Progenitor cell of endocrine pancreas (in vitro differentiated cells): ENCODE data around the gene MRPL1. TPM values are rescaled to one million over a fixed set of nuclear protein-coding genes. Genes with fewer than 3 reads are reported as not detected.

Source experiments
- DNase-seq: peaks from one replicate; pipeline ENCODE4 v3.0.0; 2021; ENCODE audit warnings: low spot score; ENCODE audit not compliant: unreplicated experiment
- H3K27ac Mint-ChIP-seq: 2 replicates; pipeline ENCODE4 v1.8.0; 2021; ENCODE audit warnings: mild to moderate bottlenecking, moderate library complexity, mixed read lengths
- H3K27me3 Mint-ChIP-seq: 2 replicates; pipeline ENCODE4 v1.8.0; 2021; ENCODE audit warnings: mixed read lengths
- H3K36me3 Mint-ChIP-seq: 2 replicates; pipeline ENCODE4 v1.8.0; 2022; ENCODE audit warnings: mixed read lengths; ENCODE audit not compliant: insufficient read depth
- H3K4me1 Mint-ChIP-seq: 2 replicates; pipeline ENCODE4 v1.8.0; 2021; ENCODE audit warnings: low read depth, mixed read lengths
- H3K4me3 Mint-ChIP-seq: 2 replicates; pipeline ENCODE4 v1.8.0; 2021; ENCODE audit warnings: low read depth, mild to moderate bottlenecking, moderate library complexity, mixed read lengths
- H3K9me3 Mint-ChIP-seq: 2 replicates; pipeline ENCODE4 v1.8.0; 2021; ENCODE audit warnings: low read depth, mixed read lengths
- CTCF ChIP-seq: fragments of 200-600 bp; sonication (generic); IDR thresholded peaks from one replicate; pipeline ENCODE4 v1.5.0; 2021; ENCODE audit warnings: antibody characterized with exemption, mild to moderate bottlenecking; ENCODE audit not compliant: unreplicated experiment
- total RNA-seq: library from RNA; stranded (reverse); gene quantifications from 2 replicates; pipeline ENCODE4 v1.2.1, GENCODE V29; 2021

Gene MRPL1
- total RNA-seq, 1 donor from 2014 or later = 32.7 TPM

DNA sequence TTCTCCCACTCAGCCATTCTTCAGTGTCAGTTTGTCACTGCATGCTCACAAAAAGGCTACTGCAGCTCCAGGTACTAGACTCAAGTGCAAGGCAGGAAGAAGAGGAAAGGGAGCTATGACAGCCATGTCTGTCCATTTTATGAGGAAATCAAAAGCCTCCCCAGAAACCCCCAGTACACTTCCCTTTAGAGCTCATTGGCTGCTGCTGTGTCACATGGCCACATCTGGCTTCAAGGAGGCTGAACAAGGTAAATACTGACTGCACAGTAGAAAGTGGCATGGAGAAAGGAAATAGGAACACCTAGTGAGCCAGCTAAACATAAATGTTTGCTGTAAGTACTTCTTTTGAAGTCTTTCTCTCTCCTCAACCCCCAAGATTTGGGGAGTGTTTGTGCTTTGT, 127.3 kb downstream of the MRPL1 start:
- H3K4me3 Mint-ChIP-seq = no peak overlapping the region
- H3K9me3 Mint-ChIP-seq = peaks cover 8% of the 10 kb centered on the region
- no peaks in the 10 kb centered on the region for H3K27me3 Mint-ChIP-seq
- TF ChIP-seq CTCF = no peak
- peaks cover 3% of the 10 kb centered on the region for H3K36me3 Mint-ChIP-seq
- DNase-seq = no peak
- H3K4me1 Mint-ChIP-seq = peaks cover 33% of the 10 kb centered on the region
- peak overlapping the region; percentile 19 for H3K27ac Mint-ChIP-seq

- H3K4me1 Mint-ChIP-seq = peaks cover 35% of the 10 kb centered on the region
- peak overlapping the region; percentile 19 for H3K27ac Mint-ChIP-seq
- H3K4me3 Mint-ChIP-seq = no peak overlapping the region
- peaks cover 5% of the 10 kb centered on the region for H3K9me3 Mint-ChIP-seq
- TF ChIP-seq CTCF = no peak
- DNase-seq = no peak
- no peaks in the 10 kb centered on the region for H3K36me3 Mint-ChIP-seq
- H3K27me3 Mint-ChIP-seq = no peaks in the 10 kb centered on the region
These were observed 127.8 kb downstream of the MRPL1 start for GRCh38 chr4:77990456-77990855.

GRCh38 chr4:77990904-77991358, 128.3 kb downstream of the MRPL1 start:
- H3K4me3 Mint-ChIP-seq = no peak overlapping the region
- no peak for TF ChIP-seq CTCF
- H3K27me3 Mint-ChIP-seq = no peaks in the 10 kb centered on the region
- peaks cover 5% of the 10 kb centered on the region for H3K9me3 Mint-ChIP-seq
- DNase-seq = no peak
- H3K4me1 Mint-ChIP-seq = peaks cover 36% of the 10 kb centered on the region
- H3K27ac Mint-ChIP-seq = no peak overlapping the region
- H3K36me3 Mint-ChIP-seq = no peaks in the 10 kb centered on the region

- Mint-ChIP-seq H3K9me3 (peaks cover 5% of the 10 kb centered on the region), H3K27ac (no peak overlapping the region), H3K4me1 (peaks cover 46% of the 10 kb centered on the region), H3K4me3 (no peak overlapping the region), H3K36me3 (no peaks in the 10 kb centered on the region), H3K27me3 (no peaks in the 10 kb centered on the region)
- no peak for DNase-seq
- TF ChIP-seq CTCF = no peak
These were observed 130.0 kb downstream of the MRPL1 start for GRCh38 chr4:77992581-77992980.

DNA sequence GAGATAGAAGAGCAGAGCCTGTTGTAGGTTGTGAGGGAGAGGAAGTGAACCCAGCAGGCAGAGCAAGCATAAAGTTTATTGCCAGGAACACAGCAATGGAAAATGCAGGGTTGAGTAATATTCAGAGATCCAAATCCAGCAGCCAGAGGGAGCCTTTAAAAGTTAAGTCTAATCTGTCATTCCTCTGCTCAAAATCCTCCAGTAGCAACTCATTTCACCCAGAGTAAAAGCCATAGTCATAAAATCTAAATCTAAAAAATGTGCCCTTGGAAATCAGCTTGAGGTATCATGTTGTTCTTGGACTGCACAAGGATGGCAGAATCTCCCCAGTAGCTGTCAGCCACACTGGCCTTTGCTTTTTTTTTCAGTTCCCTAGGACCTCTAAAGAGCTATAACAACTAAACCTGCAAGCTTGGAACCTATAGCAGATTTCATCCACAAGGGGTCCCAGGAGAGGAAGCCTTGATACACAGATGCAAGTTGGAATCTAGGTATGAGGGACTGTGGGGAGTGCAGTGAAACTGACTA, 131.6 kb downstream of the MRPL1 start:
- Mint-ChIP-seq H3K27me3 (no peaks in the 10 kb centered on the region), H3K4me1 (peaks cover 45% of the 10 kb centered on the region), H3K9me3 (no peaks in the 10 kb centered on the region), H3K4me3 (no peak overlapping the region), H3K27ac (no peak overlapping the region), H3K36me3 (no peaks in the 10 kb centered on the region)
- peak; percentile 20 for DNase-seq
- TF ChIP-seq CTCF = peak; percentile 74
